Stimulated activated CD8-positive, alpha-beta memory T cell treated with anti-CD3 and anti-CD28 coated beads, Interleukin-12 subunit alpha, Interleukin-12 subunit beta, amount 100 ng/mL, for 24 hours (primary cell): Measurements from ENCODE around the gene CFAP69.
"Not testable (repeated sequence)": the region's sequence is repeated elsewhere in the genome, so short reads cannot be mapped to it uniquely, and the experiment has no call there.

Source experiments
- DNase-seq: peaks from one replicate; pipeline ENCODE4 v3.0.0-alpha.2; 2020; ENCODE audit errors: extremely low read depth

CFAP69 gene

GRCh38 chr7:90270431-90271178 lies 25.6 kb downstream of the CFAP69 start:
- DNase-seq: no peak

- no peak for DNase-seq
These were observed 26.8 kb downstream of the CFAP69 start for GRCh38 chr7:90271753-90272152.

GRCh38 chr7:90272242-90272641 lies 27.3 kb downstream of the CFAP69 start:
- no peak for DNase-seq

DNA sequence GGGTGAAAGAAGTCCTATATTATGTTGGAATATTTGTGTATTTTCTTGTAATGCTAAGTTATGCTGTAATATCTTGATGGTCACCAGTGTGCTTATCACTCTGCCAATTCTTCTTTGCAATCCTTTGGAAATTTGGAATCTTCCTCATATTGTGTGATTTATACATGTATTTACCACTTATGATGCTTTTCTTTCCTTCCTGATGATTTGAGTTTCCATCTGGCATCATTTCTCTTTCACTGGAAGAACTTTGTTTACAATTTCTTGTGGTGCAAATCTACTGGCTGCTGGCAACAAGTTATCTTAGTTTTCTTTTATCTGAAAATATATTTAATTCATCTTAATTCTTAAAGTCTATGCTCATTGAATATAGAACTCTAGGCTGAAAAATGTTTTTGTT lies 29.2 kb downstream of the CFAP69 start:
- DNase-seq: no peak

DNA sequence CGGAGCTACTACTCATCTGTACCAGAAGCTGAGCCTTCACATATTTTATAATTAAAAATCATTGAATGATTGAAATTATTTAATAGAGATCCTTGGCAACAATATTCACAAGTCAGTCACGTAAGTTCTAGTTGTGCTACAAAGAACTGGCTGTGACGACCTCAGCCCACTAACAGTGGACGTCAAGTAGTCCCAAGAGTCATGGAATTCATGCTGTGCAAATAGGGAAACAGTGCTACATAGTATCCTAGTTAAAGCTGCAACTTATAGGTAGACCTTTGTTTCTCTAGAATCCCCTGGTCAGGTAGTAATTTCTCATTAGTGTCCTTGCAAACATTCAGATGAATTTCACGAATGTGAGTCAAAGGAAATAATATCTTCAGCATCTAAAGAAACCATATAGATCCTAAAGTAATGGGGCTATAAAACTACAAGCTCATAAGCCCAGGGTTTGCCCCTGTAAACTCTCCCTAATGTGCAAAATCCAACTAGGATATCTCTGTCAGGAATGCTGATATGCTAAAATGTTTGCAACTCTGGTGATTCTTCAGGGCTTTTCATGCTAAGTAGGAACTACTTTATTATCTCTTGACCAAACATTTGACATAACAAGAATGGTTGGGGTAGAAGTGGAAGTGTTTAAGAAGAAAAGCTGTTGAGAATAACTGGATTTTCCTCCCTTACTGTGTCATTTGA lies 31.2 kb downstream of the CFAP69 start:
- no peak for DNase-seq

- no peak for DNase-seq
These were observed 43.2 kb downstream of the CFAP69 start for GRCh38 chr7:90288154-90288553.

DNA sequence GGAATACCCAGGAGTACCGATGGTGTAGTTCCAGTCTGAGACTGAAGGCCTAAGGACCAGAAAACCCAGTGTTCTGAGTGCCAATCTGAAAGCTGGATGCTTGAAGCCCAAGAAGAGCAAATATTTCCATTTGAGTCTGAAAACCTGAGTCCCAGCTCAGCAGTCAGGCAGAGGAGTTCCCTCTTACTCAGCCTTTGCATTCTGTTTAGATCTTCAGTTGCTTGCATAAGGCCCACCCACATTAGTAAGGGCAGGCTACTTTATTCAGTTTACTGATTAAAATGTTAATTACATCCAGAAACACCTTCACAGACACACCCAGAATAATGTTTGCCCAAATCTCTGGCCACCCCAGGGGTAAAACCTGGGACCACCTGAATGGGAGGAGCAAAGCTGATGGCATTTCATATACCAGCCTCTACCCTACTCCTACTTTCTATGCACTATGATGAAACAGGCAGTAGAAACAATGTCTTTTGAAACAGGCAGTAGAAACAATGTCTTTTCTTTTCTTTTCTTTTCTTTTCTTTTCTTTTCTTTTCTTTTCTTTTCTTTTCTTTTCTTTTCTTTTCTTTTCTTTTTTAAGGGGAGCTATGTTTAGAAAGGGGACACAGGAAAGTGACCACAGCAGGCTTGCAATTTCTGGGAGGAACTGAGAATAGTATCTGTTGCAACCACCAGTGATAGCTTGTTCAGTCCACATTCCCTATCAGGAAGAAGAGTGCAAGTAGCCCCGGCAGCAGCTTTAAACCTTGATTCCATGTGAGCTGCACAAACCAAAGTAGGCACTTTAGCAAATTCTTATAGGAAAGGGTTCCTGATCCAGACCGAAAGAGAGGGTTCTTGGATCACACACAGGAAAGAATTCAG lies 45.5 kb downstream of the CFAP69 start:
- DNase-seq: no peak

DNA sequence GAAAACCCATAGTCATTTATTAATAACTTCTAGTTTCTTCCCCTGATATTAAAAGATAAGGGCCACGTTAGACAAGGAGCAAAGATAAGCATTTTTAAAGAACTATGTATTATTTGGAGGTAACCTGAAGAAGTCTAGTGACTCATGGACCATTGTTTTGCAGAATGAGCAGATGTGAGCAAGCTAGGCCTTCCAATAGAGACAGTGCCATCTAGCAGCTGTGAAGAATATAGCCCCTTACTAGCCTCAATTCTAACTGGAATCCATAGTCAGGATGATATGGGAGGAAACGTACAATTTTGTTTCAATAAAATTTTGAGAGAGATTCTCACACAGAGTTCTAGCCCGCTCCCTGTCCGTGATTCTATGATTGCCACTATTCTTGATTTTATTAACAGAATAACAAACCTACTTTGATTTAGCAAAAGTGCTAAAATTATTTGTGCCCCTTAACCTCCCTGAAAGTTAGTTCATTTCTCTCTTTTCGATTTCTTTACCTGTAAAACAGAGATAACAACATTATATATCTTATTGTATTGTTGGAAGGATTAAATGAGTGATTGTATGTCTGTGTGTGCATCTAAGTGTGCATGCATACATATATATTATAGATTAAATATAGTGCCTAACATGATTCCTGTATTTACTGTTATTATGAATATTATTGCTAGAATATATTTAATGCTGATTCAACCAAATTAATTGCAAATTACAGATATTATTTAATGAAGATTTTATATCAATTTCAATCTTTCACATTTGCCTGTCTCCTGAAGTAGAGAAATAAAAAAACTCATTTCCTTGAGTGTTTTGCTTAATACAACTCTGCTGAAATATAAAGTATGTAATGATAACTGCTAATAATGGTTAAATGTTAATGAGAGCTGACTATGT lies 53.4 kb downstream of the CFAP69 start:
- no peak for DNase-seq

DNA sequence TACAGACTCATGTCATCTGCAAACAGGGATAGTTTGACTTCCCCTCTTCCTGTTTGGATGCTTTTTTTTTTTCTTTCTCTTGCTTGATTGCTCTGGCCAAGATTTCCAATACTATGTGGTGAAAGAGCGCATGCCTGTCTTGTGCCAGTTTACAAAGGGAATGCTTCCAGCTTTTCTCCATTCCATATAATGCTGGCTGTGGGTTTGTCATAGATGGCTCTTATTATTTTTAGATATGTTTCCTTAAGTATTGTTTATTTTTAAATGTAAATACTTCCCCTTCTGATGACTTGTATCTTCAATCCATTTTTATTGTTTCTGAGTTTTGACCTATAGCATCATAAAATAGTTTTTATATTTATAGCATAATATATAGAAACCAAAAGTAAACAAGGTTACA lies 58.3 kb downstream of the CFAP69 start:
- DNase-seq: no peak

DNA sequence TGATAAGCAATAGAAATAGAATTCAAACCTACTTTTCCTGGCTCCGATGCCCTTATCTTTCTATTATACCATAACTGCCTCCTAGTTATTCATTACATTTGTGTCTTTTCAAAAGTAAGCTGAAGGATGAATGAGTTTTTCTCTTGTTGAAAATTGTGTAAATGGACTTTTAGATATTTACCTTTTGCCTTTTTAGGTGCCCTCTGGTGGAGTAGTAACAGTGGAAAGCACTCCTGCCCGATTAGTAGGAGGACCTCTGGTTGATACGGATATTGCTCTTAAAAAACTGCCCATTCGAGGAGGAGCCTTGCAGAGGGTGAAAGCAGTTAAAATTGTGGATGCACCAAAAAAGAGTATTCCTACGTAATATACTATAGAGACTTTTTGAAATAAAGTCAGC lies 64.9 kb downstream of the CFAP69 start:
- DNase-seq: no peak

DNA sequence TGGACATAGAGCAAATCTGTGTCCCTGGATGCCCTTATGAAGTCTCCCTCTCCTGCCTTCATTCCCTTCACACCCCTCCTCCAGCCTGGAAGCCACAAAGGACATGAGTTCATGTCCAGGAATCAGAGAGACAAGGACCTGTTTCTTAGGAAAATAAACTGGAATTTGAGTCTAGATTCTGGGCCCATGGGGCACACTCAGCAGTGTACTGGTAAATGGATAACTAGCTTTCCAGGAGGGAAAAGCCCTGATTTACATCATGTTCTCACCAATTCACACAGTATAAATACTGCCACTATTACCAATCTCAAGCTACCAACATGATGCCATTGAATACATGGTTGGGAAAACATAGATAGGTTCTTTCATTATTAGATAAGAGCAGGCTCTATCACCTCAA lies 66.2 kb downstream of the CFAP69 start:
- no peak for DNase-seq

- DNase-seq: no peak
These were observed 67.8 kb downstream of the CFAP69 start for GRCh38 chr7:90312745-90313144.

DNA sequence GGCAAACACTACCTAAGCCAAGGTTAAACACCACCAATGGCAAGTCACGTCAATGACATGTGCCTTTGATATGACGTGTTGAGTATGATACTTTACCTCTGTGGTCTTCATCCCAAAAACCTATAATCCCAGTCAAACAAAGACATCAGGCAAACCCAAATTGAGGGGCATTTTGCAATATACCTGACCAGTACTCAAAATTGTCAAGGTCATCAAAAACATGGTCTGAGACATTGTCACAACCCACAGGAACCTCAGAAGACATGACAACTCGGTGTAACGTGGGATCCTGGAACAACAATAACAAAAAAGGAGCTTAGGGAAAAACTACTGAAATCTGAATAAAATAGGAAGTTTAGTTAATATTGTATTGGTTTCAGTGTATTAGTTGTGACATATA lies 68.9 kb downstream of the CFAP69 start:
- DNase-seq: no peak

GRCh38 chr7:90320014-90320413 lies 75.0 kb downstream of the CFAP69 start:
- no peak for DNase-seq

DNA sequence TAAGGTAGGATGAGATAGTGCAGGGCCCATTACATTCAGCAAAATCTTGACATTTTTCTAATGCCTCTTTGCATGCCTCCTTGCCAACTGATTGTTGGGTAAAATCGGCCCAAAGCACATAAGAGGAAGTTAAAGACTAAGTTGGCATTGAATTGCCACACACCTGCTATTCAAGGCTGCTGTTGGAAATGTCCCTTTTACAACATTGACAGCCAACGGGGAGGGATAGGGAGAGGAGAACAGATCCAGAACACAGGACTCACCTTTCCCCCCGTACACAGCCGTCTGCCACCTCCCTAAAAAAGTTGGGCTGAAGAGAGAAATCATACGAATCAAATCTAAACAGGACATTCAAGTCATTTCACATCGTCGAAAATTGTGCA lies 75.4 kb downstream of the CFAP69 start:
- DNase-seq: no peak

DNA sequence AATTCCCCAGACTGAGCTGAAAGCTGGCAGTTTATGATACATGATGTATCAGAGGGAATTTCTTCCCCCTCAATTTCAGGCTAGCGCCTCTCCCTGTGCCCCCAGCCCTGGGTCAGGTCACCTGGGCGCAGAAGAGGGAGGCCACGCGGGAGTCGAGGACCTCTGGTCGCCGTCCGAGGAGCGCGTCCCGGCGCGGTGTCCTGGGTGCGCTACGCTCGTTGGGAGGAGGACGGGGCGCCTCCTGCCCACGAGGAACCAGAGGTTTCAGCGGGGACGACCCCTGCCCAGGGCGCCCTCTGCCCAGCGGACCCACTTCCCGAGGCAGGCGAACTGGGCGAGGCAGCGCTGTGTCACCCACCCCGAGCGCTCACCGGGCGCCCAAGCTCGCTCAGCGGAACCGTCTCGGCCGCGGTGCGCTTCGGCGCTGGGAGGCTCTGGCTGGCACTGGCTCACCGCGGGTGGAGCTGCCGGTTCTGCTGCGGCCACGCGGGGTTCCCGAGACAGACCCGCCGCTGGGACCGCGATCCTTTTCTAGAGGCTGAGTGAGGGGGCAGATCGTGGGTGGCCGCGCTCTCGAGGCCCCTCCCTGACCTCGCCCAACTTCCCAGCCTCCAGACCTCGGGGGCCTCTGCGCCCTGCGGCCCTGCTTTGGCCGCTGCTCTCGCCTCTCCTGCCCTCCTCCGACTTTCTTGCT lies 76.0 kb downstream of the CFAP69 start, which contains the start of gene FAM237B:
Gene FAM237B, minus strand, starts transcription at position 504 of the 694 bp plus-strand sequence. CDS start 1,556 bp downstream, outside the sequence.
- no peak for DNase-seq

GRCh38 chr7:90322837-90323236 lies 77.9 kb downstream of the CFAP69 start:
- no peak for DNase-seq

GRCh38 chr7:90326500-90326899 lies 81.5 kb downstream of the CFAP69 start:
- DNase-seq: no peak

GRCh38 chr7:90334193-90334843 lies 89.3 kb downstream of the CFAP69 start:
- DNase-seq: no peak

DNA sequence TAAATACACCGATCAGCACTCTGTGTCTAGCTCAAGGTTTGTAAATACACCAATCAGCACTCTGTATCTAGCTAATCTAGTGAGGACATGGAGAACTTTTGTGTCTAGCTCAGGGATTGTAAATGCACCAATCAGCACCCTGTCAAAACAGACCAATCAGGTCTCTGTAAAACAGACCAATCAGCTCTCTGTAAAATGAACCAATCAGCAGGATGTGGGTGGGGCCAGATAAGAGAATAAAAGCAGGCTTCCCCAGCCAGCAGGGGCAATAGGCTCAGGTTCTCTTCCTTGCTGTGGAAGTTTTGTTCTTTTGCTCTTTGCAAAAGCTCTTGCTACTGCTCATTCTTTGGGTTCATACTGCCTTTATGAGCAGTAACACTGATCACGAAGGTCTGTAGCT lies 90.0 kb downstream of the CFAP69 start:
- DNase-seq: not testable (repeated sequence)
